Stimulated activated CD8-positive, alpha-beta memory T cell treated with anti-CD3 and anti-CD28 coated beads, Interleukin-7, amount 100 ng/mL, for 48 hours (primary cell): ENCODE measurements around the gene UMODL1.
"Not testable (repeated sequence)": the region's sequence is repeated elsewhere in the genome, so short reads cannot be mapped to it uniquely, and the experiment has no call there.

Experiments
- DNase-seq, 2 donors: peaks; one replicate each; pipeline ENCODE4 v3.0.0-alpha.2; 2020; ENCODE audit warnings: low read depth in 1 of 2; ENCODE audit errors: extremely low read depth in 1 of 2

The UMODL1 gene

GRCh38 chr21:42160765-42161164 lies 89.6 kb downstream of the UMODL1 start:
- no peak for DNase-seq

- DNase-seq: no peak
Measured at GRCh38 chr21:42161401-42161955, 90.4 kb downstream of the UMODL1 start.

- no peak for DNase-seq
Measured at GRCh38 chr21:42161956-42162681, 91.0 kb downstream of the UMODL1 start.

GRCh38 chr21:42162831-42163510 lies 91.9 kb downstream of the UMODL1 start:
- no peak for DNase-seq

GRCh38 chr21:42163511-42163863 lies 92.4 kb downstream of the UMODL1 start:
- DNase-seq: no peak

- DNase-seq: peak in 1 of 2 donors; percentile 43
Measured at GRCh38 chr21:42164064-42164789, 93.1 kb downstream of the UMODL1 start.

- no peak for DNase-seq
Measured at GRCh38 chr21:42164818-42165217, 93.7 kb downstream of the UMODL1 start.

- no peak for DNase-seq
Measured at GRCh38 chr21:42165901-42166300, 94.8 kb downstream of the UMODL1 start.

GRCh38 chr21:42169758-42170157 lies 98.6 kb downstream of the UMODL1 start:
- no peak for DNase-seq

GRCh38 chr21:42171091-42172053 lies 100.3 kb downstream of the UMODL1 start:
- DNase-seq: no peak

GRCh38 chr21:42172596-42173483 lies 101.7 kb downstream of the UMODL1 start:
- DNase-seq: no peak

GRCh38 chr21:42174173-42174572 lies 103.1 kb downstream of the UMODL1 start:
- DNase-seq: no peak

- no peak for DNase-seq
Measured at GRCh38 chr21:42175110-42175710, 104.1 kb downstream of the UMODL1 start.

GRCh38 chr21:42176859-42177258 lies 105.7 kb downstream of the UMODL1 start:
- DNase-seq: no peak

- no peak for DNase-seq
Measured at GRCh38 chr21:42179316-42179715, 108.2 kb downstream of the UMODL1 start.

- DNase-seq: not testable (repeated sequence)
Measured at GRCh38 chr21:42180001-42180400, 108.9 kb downstream of the UMODL1 start.

GRCh38 chr21:42182713-42183371 lies 111.7 kb downstream of the UMODL1 start:
- no peak for DNase-seq
